NOMO-1 treated with DMSO at 0.1 percent for 48 hours (cell line): ENCODE measurements around the gene COL23A1.
A peak's percentile ranks its signal among the peaks of the same experiment; 100 is the strongest.

Experiments used
- DNase-seq: peaks from one replicate; lab custom pipeline; 2025; ENCODE audit not compliant: unreplicated experiment; lab: John Stamatoyannopoulos, UW

COL23A1 gene

DNA sequence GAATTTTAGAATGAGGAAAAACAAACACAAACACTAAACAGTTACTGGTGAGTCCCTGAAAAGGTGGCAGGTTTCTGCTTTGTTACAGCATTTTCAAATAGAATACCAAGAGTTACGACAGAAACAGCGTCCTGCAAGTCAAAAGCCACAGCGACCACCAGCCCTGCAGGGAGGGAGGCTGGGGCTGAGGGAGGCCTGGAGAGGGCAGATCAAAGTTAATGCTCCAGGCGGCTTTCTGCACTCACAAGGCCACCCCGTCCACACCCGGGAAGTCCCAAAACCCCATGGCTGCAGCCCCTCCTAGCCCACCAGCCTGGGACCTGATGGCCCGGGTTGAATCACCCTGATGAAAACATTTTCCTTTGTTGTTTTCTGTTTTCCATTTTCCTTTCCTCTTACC lies 29.3 kb downstream of the COL23A1 start:
- DNase-seq = no peak

DNA sequence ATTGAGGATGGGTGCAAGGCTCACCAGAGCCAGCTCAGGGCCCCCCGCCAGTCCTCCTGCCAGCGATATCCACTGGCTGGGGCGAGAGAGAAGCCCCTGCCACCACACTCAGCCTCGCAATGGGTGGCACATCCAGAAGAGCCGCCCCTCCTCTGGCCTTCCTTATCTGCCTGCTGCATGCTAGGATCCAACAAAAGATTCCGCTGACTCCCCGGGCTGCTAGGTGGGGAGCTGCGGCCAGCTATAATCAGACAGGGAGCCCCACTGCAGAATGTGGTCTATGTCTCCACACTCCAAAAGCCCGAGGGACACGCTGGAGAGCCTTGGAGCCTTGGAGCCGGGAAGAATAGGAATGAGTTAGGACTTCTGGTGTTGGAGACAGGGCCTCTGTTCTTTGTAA lies 32.8 kb downstream of the COL23A1 start:
- no peak for DNase-seq

DNA sequence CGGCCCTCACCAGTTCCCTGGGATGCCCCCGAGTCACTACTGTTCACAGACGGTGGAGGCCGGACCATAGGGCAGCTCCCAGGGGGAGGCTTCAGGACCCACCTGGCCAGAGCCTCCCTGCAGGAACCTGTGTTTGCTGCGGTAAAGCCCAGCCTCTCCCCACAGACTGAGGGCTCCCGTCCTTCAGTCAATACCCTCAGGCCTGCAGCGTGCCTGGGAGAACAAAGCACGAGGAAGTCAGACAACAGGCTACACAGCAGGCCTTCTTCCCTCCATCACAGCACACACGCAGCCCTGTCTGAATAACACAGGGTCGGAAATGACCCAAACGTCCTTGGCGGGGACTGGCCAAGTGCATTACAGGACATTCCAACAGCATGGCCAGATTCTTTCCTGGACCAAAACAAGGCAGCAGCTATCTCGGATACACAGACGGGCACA lies 34.4 kb downstream of the COL23A1 start:
- DNase-seq = no peak

DNA sequence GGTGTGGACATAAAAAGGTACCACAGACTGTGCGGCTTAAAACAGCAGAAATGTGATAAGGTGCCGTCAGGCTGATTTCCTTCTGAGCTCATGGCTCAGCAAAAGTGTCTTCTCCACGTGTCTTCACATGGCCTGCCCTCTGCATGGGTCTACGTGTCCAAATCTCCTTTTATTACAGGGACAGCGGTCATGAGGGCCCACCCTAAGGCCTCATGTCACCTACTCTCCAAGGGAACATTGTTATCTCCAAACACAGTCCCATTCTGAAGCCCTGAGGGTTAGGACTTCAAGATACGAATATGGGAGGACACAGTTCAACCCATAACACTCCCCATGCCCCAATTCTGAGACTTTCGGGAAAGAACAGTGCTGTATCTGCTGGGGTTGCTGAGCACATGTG lies 35.2 kb downstream of the COL23A1 start:
- no peak for DNase-seq

DNA sequence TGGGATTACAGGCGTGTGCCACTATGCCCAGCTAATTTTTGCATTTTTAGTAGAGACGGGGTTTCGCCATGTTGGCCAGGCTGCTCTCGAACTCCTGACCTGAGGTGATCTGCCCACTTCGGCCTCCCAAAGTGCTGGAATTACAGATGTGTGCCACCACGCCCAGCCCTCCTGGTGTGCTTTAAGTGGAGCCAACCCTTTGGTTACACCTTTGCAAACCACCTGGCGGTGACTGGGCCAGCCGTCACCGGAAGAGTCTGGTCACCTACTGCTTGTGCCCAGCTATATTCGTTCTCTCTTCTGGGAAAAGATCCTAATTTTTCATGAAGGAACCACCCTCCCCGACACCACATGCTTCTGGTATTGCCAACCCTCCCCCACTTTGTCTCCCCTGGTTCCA lies 35.9 kb downstream of the COL23A1 start:
- no peak for DNase-seq

DNA sequence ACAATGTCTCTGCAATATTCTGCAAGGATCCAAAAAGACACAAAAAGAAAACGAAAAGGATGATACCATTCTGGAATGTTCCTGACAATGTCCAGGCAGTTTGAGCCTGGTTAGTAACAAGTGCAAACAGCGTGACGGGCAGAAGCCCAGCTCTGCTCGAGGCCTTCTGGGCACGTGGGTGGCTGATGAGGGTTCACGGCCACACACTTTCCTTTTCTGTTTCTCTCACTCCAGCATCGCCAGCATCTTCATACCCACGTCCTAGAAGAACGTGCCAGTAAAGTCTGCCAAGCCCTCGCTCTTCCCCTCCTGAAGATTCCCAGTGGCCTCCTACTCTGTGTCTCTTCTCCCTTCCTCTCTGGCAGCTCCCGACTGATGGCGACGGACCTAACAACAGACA lies 36.7 kb downstream of the COL23A1 start:
- DNase-seq = no peak

DNA sequence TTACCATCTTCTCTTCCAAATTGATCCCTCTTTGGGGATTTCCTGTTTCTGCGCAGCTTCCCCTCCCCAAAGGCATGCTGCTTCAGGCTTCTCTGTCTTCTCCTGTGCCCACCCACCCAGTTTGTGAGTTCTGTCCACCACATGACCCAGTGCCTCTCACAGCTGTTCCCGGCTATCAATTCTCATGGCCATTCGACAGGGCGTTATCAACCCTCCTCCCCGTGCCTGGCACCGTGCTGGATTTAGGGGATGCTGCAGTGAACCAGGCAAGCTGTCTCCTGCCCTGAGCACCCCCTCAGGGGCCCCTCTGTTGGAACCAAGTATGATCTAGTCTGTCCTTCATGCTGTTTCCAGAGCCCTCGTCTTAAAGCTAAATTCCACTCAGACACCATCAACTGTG lies 38.7 kb downstream of the COL23A1 start:
- DNase-seq = no peak

DNA sequence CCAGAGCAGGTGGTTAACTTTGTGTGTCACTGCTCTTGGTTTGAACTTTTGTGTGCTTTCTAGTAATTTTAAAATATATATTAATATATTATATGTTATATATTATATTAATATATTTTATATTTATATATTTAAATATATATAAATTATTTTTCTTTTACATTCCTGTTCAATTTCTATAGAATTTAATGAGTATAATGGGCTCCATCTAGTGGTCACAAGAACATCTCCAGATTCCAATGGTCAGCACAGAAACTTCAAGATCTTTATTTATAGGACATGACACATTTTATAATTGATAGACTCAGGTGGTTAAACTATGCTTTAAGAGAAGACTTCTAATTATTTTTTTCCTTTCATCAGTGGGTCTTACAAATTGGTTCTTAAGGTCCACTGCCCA lies 39.1 kb downstream of the COL23A1 start:
- DNase-seq = peak; percentile 65

DNA sequence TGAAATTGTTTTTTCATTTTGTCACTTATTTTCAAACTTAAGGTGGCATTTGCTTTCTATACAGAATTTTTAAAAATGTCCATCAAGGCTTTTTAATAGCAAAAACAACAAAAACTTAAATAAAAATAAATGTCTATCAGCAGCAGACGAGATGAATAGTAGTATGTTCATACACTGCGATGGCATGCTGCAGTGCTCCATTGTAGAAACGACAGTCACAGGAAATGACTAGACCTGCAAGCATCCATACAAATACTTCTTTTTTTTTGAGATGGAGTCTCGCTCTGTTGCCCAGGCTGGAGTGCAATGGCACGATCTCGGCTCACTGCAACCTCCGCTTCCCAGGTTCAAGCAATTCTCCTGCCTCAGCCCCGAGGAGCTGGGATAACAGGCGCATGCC lies 41.4 kb downstream of the COL23A1 start:
- no peak for DNase-seq

DNA sequence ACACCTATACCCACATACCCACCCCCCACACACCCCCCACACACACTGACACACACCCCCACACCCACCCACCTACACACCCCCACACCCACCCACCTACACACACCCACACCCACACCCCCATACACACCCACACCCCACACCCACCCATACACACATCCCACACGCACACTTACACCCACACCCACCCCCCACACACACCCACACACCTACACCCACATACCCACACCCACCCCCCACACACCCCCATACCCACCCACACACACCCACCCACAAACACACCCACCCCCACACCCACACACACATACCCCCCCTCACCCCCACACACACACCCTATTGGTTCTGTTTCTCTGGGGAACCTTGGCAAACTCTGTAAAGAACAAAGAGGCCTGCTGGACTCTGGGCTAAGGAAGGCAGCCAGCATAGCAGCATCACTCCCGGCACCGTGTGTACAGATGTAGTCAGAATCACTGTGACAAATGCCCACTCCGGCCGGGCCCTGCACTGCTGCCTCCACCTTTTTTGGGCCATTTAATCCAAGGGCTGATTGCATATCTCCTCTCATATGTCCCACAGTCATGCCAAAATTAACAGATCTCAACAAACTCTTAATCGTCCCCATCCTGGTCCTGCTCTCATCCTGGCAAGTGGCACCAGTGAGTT lies 42.3 kb downstream of the COL23A1 start:
- no peak for DNase-seq

DNA sequence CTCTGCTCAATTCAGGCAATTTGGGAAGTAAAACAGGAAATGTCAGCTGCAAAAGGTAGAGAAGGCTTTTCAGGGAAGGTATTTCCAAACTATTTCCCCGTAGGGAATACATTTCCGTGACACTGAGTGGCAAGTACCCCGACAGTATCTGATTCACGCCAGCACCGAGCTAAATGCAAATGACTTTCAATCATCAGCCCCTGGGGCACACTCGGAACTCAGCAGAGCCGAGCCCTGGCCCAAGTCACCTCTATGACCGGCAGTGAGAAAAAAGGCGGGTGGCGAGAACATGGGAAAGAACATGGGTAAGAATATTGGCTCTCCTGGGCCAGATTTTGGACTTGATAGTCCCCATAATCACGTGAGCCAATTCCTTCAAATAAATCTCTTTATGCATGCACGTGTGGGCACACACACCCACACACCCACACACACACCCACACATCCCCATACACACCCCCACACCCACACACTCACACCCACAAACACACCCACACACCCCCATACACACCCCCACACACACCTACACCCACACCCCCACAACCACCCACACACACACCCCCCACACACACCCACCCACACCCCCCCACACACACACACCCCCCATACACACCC lies 43.0 kb downstream of the COL23A1 start:
- DNase-seq = no peak

DNA sequence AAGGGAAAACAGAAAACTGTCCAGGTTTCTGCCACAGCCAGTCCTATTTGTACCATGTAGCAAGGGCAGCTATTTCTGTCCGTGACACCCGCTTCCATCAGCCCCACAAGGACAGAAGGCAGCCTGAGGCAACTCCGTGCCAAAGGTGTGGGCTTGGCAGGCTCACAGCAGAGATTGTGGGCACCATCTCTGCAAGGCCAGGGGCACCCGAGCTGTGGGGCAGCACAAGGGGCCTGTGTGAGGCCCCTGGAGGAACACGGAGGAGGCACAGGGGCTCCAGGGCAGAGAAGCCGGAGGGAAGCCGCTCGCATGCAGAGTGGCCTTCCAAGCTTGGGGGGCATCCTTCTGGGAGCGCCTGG lies 43.5 kb downstream of the COL23A1 start:
- no peak for DNase-seq

DNA sequence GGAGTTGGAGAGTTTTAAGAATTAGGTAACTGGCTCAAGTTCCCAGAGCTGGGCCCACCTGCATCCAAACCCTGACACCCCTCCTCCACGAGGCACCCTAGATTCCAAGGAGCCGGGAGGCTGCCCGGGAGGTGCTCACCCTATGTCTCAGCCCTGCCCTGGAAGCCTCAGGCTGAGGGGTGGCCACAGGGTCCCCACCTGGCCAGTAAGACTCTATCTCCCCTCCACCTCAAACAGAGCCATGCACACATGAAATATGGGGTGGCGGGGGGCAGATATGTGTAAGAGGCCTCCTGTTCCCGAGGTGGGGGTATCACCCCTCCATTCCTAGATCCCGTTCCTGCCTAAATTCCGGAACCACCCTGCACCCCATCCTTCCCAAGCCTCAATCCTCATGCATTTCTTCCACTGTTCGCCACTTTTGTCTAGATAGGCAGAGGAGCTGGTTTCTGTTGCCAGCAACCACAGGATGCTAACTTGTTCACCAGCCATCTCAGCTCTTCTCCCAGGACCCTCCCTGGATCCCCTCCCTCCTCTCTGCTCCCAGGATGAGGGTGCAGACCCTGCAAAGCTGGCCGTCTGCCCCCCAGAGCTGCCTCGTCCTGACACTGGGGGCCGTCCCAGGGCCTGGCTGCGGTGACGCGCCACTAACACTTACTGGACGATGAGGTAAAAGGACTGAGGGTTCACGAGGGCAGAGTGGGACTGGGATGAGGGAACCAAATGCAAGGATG lies 44.1 kb downstream of the COL23A1 start:
- no peak for DNase-seq

DNA sequence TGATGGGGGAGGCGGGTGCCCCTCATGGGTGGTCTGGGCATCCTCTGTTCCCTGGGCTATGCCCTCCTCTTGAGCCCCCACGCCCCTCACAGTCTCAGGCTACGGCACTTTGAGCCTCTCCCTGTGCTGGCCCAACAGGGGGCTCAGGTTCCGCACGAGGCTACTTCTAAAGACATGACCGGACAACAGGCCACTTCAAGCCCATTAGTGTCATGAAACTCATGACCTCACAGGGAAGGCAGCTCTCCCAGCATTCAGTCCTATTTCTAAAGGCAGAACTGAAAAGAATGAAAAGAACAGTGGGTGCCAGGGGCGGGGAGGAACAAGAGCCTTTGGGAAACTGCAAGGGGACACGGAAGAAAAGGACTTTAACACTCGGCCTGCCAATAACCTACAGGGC lies 45.0 kb downstream of the COL23A1 start:
- no peak for DNase-seq

DNA sequence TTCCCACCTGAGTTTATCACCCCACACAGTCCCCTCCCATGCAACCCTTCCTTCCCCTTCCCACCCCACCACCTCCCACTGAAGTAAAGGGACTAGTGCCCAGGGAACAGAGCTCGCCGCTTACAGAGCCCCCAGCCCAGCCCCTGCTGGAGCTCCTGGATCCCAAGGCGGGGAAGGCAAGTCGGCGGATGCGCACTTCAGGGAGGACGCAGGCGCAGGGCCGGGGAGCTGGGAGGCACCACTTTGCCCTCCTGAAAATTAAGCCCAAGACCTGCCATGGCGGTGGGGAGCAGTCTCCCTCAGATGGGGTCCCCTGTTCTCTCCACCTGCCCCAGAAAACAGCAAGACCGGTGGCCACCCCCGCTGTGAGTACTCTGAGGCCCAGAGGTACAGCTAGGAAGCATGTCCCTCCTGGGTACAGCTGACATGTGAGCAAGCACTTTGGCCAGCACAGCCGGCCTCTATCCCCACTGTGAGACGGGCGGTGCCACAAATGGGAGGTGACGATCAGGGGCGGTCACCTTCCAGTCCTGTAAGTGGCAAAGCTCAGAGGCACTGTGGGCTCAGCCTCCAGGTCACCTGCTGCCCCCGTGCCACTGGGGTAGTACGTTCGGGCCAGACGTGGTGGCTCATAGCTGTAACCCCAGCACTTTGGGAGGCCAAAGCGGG lies 45.9 kb downstream of the COL23A1 start:
- DNase-seq = no peak

DNA sequence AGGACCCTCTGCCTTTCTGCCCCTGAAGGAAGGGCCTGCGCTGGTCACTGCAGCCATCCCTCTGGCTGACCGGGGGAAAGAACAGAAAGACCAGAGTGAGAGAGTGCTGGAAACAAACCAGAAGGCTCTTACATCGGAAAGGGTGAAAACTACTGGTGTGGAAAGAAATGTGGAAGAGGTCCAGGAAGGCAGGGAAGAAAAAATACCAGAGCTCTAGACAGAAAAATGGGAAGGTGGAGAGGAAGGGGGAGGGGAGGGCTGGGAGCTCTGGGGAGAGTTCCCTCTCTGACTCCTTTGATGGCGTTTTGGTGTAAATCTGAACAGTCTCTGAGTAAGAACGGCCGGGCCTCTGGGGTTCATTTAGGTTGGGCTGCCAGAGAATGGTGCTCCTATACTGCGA lies 47.7 kb downstream of the COL23A1 start:
- DNase-seq = no peak

DNA sequence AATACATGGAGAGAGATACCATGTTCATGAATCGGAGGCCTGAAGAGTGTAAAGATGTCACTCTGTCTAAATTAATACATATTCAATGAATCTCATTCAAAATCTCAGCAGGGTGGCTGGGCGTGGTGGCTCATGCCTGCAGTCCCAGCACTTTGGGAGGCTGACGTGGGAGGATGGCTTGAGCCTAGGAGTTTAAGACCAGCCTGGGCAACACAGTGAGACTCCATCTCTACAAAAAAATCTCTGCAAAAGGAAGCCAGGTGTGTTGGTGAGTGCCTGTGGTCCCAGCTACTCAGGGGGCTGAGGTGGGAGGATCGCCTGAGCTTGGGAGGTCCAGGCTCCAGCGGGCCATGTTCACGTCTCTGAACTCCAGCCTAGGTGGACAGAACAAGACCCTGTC lies 49.7 kb downstream of the COL23A1 start:
- DNase-seq = no peak

DNA sequence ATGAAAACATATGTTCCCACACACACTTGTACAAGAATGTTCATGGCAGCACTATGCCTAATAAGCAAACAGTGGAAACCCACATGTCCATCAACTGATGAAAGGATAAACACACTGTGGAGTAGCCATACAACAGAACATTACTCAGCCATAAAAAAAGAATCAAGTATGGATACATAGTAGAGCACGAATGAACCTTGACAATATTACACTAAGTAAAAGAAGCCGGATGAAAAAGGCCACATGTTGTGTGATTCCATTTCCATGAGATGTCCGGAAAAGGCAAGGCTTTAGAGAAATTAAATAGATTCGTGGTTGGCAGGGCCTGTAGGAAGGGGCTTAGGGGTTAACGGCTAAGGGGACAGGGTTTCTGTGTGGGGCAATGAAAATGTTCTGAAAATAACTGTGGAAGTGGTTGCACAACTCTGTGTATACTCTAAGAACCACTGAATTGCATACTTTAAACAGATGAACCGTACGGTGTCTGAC lies 51.4 kb downstream of the COL23A1 start:
- peak; percentile 91 for DNase-seq

DNA sequence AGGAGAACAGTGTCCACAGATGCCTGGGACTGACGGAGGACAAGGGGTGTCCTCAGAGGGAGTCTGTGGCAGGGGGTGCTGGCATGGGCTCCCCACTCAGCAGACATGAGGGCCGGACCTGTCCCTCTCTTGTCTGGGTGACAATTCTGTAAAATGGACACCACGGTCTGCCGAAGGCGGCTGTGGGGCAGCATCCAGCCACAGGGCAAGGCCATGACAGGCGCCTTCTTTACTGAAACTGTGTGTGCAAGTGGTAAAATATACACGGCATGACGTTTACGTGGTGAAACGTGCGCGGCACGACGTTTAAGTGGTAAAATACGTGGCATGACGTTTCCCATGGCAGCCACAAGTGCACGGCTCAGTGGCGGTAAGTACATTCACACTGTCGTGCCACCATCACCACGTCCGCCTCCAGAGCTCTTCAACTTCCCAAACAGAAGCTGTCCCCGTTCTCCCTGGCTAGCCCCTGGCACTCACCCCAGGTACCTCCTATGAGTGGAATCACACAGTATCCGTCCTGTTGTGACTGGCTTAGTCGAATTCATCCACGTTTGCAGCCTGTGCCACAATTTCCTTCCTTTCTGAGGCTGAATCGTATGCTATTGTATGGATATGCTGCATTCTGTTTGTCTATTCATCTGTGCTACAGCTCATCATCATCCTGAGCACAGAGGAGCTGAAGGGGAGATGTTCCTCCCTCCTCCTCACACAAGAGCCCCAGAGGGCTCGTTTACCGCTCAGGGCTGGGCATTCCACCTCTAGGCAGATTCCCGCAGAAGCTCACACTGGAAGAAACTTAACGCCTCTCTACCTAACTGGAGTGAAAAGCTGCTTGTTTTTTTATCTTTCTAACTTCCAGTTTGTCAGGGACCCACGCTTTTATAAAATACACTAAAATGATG lies 52.5 kb downstream of the COL23A1 start:
- no peak for DNase-seq

DNA sequence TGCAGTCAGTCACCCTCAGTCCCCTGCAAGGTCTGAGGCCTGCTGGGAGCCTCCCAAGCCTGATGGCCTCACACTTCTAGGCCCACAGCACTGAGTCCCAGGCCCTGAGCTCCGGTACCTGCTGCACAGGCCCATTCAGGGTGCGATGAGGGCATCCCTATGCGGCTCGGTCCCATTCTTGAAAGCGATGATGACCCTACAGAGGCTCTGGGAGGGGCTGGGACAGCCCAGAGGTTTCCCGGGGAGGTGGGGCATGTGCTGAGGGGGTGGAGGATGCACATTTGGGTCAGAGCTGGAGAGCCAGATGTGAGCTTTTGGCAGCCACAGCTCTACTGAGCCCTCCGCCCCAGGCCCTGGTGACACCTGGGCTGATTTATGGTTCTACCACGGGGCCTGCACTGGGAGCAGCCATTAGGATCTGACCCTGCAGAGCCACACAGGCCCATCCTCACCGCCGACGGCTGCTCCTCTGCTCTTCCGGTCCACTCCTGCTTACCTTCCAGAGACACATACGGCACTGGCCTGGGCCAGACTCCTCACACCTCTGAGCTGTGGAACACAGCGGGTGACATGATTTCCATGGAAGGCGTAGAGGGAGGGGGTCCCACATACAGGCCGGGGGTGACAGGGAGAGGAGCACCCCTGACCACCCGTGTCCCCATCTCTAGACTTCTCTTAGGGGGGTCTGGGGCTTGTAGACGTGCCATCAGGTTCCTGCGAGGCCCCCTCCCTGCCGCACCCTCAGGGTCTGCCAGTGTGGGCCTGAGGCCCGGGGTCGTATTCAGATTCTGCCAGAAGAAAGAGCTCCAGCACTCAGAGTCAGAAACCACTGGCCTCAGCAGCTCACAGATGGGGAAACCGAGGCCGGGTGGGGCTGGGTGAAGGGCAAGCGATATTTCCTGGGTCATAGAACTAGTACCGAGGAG lies 53.4 kb downstream of the COL23A1 start:
- no peak for DNase-seq
